ENCODE data around the gene FAM107B.

The FAM107B gene

GRCh38 chr10:14773551-14774213 is 1.0 kb downstream of the FAM107B start:
- TF ChIP-seq REST (IDR thresholded peaks at IDR 0.05; ENCODE audit: insufficient read depth in 1 of 2, low read depth in 2 of 2, low read length in 2 of 2) (no peak), FOXP2 (optimal IDR thresholded peaks at IDR 0.05; ENCODE audit: borderline replicate concordance, extremely low read depth, extremely low read length, insufficient read depth) (no peak), SIN3A (IDR thresholded peaks at IDR 0.05; ENCODE audit: borderline replicate concordance, insufficient read depth, low read length) (no peak), TAF1 (IDR thresholded peaks at IDR 0.05; ENCODE audit: borderline replicate concordance, insufficient read depth, low read length) (no peak), POLR2AphosphoS5 (IDR thresholded peaks at IDR 0.05; ENCODE audit: low read depth, low read length) (no peak)

- TF ChIP-seq SIN3A (IDR thresholded peaks at IDR 0.05; ENCODE audit: borderline replicate concordance, insufficient read depth, low read length) (no peak), POLR2AphosphoS5 (IDR thresholded peaks at IDR 0.05; ENCODE audit: low read depth, low read length) (no peak), FOXP2 (optimal IDR thresholded peaks at IDR 0.05; ENCODE audit: borderline replicate concordance, extremely low read depth, extremely low read length, insufficient read depth) (no peak), TAF1 (IDR thresholded peaks at IDR 0.05; ENCODE audit: borderline replicate concordance, insufficient read depth, low read length) (no peak), REST (IDR thresholded peaks at IDR 0.05; ENCODE audit: insufficient read depth in 1 of 2, low read depth in 2 of 2, low read length in 2 of 2) (no peak)
Measured at GRCh38 chr10:14772399-14772798, 2.3 kb downstream of the FAM107B start.

GRCh38 chr10:14770927-14771326 is 3.8 kb downstream of the FAM107B start:
- TF ChIP-seq SIN3A (IDR thresholded peaks at IDR 0.05; ENCODE audit: borderline replicate concordance, insufficient read depth, low read length) = no peak
- no peak for TF ChIP-seq FOXP2 (optimal IDR thresholded peaks at IDR 0.05; ENCODE audit: borderline replicate concordance, extremely low read depth, extremely low read length, insufficient read depth)
- TF ChIP-seq POLR2AphosphoS5 (IDR thresholded peaks at IDR 0.05; ENCODE audit: low read depth, low read length) = no peak
- TF ChIP-seq REST (IDR thresholded peaks at IDR 0.05; ENCODE audit: insufficient read depth in 1 of 2, low read depth in 2 of 2, low read length in 2 of 2) = no peak
- no peak for TF ChIP-seq TAF1 (IDR thresholded peaks at IDR 0.05; ENCODE audit: borderline replicate concordance, insufficient read depth, low read length)

- TF ChIP-seq POLR2AphosphoS5 (IDR thresholded peaks at IDR 0.05; ENCODE audit: low read depth, low read length) (no peak), SIN3A (IDR thresholded peaks at IDR 0.05; ENCODE audit: borderline replicate concordance, insufficient read depth, low read length) (no peak)
Measured at GRCh38 chr10:14761372-14761771, 13.3 kb downstream of the FAM107B start.

- TF ChIP-seq POLR2AphosphoS5 (IDR thresholded peaks at IDR 0.05; ENCODE audit: low read depth, low read length) (no peak), FOXP2 (optimal IDR thresholded peaks at IDR 0.05; ENCODE audit: borderline replicate concordance, extremely low read depth, extremely low read length, insufficient read depth) (no peak), REST (IDR thresholded peaks at IDR 0.05; ENCODE audit: insufficient read depth in 1 of 2, low read depth in 2 of 2, low read length in 2 of 2) (no peak), SIN3A (IDR thresholded peaks at IDR 0.05; ENCODE audit: borderline replicate concordance, insufficient read depth, low read length) (no peak), TAF1 (IDR thresholded peaks at IDR 0.05; ENCODE audit: borderline replicate concordance, insufficient read depth, low read length) (no peak)
Measured at GRCh38 chr10:14758994-14759664, 15.6 kb downstream of the FAM107B start.

Data from PFSK-1 (cell line).